GM12878 (cell line): Measurements from ENCODE around the gene HSFX2.

Experiments used
- BRCA1 ChIP-seq: IDR thresholded peaks from 2 replicates; pipeline ENCODE4 v1.6.1; 2011; ENCODE audit warnings: low read depth, low read length, improper control_type of control experiment
- CHD4 ChIP-seq: fragments of 200-600 bp; sonication (generic); IDR thresholded peaks from 2 replicates; pipeline ENCODE4 v1.6.1; 2016; ENCODE audit warnings: mild to moderate bottlenecking
- FOXM1 ChIP-seq: IDR thresholded peaks from 2 replicates; pipeline ENCODE4 v1.6.1; 2012; ENCODE audit warnings: low read depth, mild to moderate bottlenecking, inconsistent platforms, low read length, moderate library complexity
- GABPA ChIP-seq: IDR thresholded peaks from 2 replicates; pipeline ENCODE4 v1.6.1; 2014; ENCODE audit warnings: antibody characterized with exemption, low read depth, mild to moderate bottlenecking, inconsistent platforms
- MXI1 ChIP-seq: fragments of 150-350 bp; IDR thresholded peaks from 2 replicates; pipeline ENCODE4 v1.6.1; 2011; ENCODE audit warnings: low read depth, mild to moderate bottlenecking, inconsistent platforms, low read length, improper control_type of control experiment
- POLR2A ChIP-seq: IDR thresholded peaks from 2 replicates; pipeline ENCODE4 v1.6.1; 2011; ENCODE audit warnings: low read depth, mild to moderate bottlenecking, low read length
- TF ChIP-seq, protein P1 (sequence below), 3 experiments: IDR thresholded peaks in 2 of 3; conservative IDR thresholded peaks in 1 of 3; 2 replicates each; pipeline ENCODE4 v1.5.1; 2011; ENCODE audit warnings: low read depth in 3 of 3, low read length in 3 of 3, mild to moderate bottlenecking in 3 of 3, control low read depth in 2 of 3, moderate library complexity in 2 of 3, inconsistent platforms in 1 of 3, mixed read lengths in 1 of 3; ENCODE audit not compliant: control insufficient read depth in 2 of 3, insufficient read depth in 1 of 3; ENCODE audit errors: extremely low read depth in 1 of 3

- TF ChIP-seq MXI1 (no peak), BRCA1 (no peak), CHD4 (no peak), GABPA (no peak), POLR2A (no peak), FOXM1 (no peak)
- TF ChIP-seq, protein P1, sequence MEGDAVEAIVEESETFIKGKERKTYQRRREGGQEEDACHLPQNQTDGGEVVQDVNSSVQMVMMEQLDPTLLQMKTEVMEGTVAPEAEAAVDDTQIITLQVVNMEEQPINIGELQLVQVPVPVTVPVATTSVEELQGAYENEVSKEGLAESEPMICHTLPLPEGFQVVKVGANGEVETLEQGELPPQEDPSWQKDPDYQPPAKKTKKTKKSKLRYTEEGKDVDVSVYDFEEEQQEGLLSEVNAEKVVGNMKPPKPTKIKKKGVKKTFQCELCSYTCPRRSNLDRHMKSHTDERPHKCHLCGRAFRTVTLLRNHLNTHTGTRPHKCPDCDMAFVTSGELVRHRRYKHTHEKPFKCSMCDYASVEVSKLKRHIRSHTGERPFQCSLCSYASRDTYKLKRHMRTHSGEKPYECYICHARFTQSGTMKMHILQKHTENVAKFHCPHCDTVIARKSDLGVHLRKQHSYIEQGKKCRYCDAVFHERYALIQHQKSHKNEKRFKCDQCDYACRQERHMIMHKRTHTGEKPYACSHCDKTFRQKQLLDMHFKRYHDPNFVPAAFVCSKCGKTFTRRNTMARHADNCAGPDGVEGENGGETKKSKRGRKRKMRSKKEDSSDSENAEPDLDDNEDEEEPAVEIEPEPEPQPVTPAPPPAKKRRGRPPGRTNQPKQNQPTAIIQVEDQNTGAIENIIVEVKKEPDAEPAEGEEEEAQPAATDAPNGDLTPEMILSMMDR (IDR thresholded peaks at IDR 0.05 in 2 of 3, conservative IDR thresholded peaks at IDR 0.05 in 1 of 3; ENCODE audit: control insufficient read depth in 2 of 3, extremely low read depth in 1 of 3, insufficient read depth in 1 of 3, low read depth in 3 of 3, low read length in 3 of 3) = no peak
These were observed 27.3 kb downstream of the HSFX2 start for GRCh38 chrX:149567621-149568417.
